Fibroblast of skin of left biceps (primary cell): Measurements from ENCODE around the gene PTPRD.
A peak's percentile ranks its signal among the peaks of the same experiment; 100 is the strongest.
"Not testable (repeated sequence)": the region's sequence is repeated elsewhere in the genome, so short reads cannot be mapped to it uniquely, and the experiment has no call there.

Experiments used
- DNase-seq, 2 experiments: peaks; one replicate each; pipeline ENCODE4 v3.0.0-alpha.2; 2013; ENCODE audit warnings: low read depth in 2 of 2

The PTPRD gene

GRCh38 chr9:9033022-9033421, 1579.8 kb downstream of the PTPRD start:
- DNase-seq: no peak

DNA sequence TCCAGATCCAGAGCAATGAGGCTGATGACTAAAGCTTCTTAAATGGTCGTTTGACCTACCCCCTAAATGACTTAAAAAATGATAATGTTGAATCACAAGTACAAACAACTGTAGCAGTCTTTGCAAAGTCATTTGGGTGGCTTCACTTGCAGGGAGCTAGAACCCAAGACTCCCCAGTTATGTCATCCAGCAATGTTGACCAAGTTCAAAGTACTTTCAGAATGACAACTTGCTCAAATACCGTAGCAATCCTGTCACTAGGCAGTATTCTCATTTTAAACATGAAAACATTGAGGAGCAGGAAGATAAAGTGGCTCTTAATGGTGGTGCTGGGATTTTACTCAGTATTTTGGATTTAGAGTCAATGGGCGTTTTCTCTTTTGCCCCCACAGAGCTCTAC, 1596.2 kb downstream of the PTPRD start:
- DNase-seq: no peak

GRCh38 chr9:9004810-9005209, 1608.0 kb downstream of the PTPRD start:
- DNase-seq: no peak

DNA sequence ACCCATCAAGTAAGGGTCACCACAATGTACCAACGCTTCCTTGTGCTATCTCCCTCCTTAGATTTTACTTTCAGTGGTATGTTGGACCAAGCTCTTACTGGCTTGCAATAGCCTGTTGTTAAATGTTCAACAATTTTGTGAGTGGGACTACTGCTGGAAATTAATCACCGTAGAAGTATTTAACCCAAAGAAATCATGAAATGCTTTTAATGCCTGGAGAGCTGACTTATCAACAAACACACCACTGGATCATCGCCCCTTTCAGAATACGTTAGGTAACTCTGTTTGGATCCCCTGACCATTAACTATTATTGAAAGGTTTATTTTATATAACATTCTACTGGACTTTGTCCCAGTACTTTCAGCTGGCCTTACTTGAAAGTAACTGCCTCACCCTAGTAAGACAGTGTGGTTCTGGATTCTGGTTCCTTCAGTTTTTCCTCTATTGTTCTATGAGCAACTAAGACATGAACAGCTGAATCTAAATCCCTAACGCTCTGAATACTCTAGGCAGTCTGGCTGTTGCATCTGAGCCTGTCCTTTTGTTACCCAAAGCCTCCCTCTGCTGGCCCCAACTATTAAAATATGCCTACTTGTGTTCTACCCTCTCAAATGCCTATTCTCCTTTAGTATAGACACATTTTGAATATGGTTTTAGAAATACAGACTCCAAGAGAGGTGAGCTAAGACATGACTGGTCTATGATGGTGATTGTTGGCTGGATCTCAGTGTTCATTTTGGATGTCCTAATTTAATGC, 1609.8 kb downstream of the PTPRD start:
- DNase-seq: peak in 1 of 2 experiments; percentile 8

DNA sequence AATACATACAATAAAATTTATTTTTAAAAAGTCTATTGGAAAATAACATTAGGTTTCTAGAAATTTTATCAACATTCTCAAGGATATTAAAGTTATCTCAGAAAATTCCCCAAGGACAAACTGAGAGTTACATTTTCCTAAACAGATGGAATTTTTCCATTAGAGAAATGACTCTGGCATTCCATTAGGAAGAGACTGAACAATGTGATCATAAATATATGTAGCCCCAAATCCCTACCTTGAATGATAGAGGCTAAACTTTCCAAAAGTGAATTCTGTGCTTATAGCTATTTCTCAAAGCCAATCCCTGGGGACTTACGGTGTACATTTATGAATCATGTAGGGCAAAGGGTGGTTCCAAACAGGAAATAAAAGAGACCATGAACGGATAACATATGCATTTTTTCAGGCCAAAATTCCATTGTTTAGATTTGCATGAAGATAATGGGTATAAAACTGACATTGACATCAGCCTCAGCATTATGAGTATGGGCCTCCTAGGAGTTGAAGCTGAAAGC, 1632.2 kb downstream of the PTPRD start:
- DNase-seq: no peak

DNA sequence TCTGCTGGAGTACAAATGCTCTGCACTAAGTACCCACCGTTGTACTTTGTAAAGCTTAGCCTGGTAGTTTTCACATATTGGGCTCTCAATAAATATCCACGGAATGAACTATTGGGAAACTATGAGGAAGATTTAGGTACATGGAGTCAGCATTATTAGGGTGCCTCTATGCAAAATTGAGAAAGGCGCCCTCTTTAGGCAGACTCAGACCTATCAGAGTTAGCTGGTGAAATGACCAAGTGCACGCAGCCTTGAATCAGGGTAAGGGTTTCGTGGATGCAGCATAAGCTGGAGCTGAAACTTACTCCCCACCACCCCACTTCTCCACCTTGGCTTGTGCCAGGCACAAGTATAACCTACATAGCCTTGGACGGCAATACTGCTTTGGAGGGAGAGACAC, 1634.5 kb downstream of the PTPRD start:
- DNase-seq: no peak

DNA sequence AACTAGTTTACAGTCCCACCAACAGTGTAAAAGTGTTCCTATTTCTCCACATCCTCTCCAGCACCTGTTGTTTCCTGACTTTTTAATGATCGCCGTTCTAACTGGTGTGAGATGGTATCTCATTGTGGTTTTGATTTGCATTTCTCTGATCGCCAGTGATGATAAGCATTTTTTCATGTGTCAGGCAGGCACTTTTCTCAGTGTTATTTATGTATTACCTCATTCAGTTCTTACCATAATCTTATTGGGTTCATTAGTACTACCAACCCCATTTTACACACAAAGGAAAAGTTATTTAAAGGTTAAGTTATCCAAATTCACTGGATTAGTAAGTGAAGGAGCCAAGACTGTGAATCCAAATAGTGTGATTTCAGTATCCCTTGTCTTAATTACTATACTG, 1644.5 kb downstream of the PTPRD start:
- not testable (repeated sequence) for DNase-seq

DNA sequence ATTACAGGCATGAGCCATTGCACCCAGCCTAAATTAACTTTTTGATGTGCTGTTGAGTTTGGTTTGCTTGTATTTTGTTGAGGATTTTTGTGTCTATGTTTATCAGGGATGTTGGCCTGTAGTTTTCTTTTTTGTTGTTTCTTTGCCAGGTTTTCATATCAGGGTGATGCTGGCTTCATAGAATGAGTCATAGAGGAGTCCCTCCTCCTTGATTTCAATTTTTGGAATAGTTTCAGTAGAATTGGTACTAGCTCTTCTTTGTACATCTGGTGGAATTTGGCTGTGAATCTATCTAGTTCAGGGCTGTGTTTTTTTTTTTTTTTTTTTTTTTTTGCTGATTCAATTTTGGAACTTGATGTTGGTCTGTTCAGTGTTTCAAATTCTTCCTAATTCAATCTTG, 1648.9 kb downstream of the PTPRD start:
- DNase-seq: no peak

GRCh38 chr9:8962084-8962483, 1650.7 kb downstream of the PTPRD start:
- no peak for DNase-seq

- DNase-seq: no peak
These were observed 1651.5 kb downstream of the PTPRD start for GRCh38 chr9:8961186-8961851.

- no peak for DNase-seq
These were observed 1652.5 kb downstream of the PTPRD start for GRCh38 chr9:8960254-8960653.

DNA sequence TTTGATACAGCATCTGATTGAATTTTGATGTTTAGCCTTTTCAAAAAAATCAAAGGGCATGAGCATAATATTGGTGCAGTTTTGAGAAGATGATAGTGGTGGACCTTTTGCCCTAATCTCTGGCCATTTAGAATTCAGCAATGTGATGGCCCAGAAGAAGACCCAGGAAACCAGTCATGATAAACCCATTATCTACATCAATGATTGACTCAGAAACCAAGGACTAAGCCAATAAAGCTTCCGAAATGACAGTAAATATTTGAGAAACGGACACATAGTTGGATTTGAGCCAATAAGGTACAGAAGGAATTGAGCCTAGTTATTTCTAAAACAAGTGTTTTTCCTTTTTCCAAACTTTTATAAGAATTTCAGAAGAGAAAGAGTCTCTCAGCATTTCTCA, 1654.4 kb downstream of the PTPRD start:
- DNase-seq: no peak

DNA sequence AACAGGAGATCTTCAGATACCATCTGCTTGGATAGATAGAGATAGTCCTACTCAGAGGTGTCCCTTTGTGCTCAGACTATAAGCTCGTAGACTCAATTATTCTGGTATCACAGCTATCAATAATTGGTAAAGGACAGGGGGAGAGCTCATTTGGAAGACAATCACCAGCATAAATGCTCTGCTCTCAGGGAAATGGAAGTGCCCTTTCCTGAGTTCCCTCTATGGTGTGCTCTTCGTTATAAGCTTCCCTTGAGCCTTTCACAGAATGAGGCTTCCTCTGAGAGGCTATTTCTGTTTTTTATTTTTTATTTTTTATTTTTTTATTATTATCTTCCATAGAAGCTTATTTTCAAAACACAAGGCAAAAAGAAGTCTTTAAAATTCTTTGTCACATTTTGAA, 1657.5 kb downstream of the PTPRD start:
- DNase-seq: no peak

DNA sequence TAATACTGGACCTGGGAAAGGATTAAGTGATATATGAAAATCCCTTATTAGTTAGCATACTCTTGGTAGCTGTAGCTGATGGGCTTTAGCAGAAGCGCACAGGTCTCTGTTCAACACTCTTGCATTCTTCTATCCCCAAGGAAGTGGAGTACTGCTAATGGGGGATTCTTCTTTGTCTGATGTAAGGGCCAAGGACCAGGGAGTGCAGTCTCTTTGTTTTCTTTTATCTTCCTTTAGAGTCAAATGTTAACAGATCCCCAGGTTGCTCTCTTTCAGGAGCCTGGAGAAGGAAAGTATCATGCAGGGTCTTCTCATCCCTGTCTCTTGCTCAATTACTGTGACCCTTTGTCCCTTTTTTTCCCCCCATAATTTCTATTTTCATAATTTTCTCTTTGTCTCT, 1666.3 kb downstream of the PTPRD start:
- no peak for DNase-seq

DNA sequence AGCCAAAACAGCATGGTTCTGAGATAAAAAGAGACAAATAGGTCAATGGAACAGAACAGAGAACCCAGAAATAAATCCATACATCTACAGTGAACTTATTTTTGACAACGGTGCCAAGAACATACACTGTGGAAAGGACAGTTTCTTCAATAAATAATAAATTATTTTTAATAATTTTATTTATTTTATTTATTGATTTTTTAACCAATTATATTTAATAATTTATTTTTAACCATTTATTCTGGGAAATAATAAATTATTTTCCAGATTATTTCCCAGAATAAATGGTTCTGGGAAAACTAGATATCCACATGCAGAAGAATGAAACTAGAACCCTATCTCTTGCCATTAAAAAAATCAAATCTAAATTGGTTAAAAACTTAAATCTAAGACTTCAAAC, 1669.4 kb downstream of the PTPRD start:
- DNase-seq: no peak

DNA sequence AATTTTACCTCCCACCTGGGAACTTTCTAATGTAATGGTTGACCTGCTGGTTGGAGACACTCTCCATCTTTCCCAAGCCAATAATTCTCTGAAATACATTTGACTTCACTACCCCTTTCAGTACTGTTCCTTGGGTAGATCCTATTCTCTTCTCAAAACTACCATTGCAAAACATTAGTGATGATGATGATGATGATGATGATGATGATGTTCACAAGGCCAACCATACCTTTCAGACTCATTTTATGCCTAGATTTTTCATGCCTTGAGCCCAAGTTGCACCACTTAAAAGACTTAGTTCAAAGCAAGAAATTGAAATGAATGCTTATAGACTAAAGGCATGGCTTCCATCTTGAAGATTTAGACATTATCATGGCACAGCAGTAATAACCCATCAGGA, 1672.2 kb downstream of the PTPRD start:
- DNase-seq: no peak

DNA sequence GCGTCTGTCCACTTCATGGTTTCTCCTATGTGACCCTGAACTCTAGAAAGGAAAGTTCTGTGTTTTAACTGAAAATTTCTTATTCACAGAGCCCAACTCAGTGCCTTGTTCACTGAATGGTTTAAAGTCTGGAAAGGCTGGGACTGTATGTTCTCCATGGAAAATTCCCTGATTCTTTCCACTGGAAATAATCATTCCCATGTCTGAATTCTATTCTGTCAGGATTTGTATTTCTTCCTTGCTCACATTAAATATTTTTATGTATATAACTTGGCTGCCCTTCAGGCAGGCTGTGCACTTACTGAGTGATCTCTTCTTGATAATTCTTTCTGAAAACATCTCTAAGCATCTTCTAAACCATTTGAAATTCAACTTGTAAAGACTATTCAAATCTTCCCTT, 1686.3 kb downstream of the PTPRD start:
- no peak for DNase-seq

- peak; percentile 66 to 70 for DNase-seq
These were observed 1688.2 kb downstream of the PTPRD start for GRCh38 chr9:8924562-8924961.

DNA sequence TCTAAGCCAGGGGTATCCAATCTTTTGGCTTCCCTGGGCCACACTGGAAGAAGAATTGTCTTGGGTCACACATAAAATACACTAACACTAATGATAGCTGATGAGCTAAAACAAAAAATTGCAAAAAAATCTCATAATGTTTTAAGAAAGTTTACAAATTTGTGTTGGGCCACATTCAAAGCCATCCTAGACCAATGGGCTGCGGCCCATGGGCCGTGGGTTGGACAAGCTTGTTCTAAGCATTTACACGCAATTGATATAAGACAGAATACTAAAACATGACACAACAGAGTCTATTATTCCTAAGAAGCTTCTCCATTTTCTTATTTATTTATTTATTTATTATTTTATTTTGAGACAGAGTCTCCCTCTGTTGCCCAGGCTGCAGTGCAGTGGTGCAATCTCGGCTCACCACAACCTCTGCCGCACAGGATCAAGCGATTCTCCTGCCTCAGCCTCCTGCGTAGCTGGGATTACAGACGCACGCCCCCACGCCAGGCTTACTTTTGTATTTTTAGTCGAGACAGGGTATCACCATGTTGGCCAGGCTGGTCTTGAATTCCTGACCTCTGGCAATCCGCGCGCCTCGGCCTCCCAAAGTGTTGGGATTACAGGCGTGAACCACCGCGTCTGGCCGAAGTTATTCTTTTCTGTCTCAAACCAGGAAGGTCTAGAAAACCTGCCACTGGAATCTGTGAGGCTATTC, 1692.2 kb downstream of the PTPRD start:
- not testable (repeated sequence) for DNase-seq

DNA sequence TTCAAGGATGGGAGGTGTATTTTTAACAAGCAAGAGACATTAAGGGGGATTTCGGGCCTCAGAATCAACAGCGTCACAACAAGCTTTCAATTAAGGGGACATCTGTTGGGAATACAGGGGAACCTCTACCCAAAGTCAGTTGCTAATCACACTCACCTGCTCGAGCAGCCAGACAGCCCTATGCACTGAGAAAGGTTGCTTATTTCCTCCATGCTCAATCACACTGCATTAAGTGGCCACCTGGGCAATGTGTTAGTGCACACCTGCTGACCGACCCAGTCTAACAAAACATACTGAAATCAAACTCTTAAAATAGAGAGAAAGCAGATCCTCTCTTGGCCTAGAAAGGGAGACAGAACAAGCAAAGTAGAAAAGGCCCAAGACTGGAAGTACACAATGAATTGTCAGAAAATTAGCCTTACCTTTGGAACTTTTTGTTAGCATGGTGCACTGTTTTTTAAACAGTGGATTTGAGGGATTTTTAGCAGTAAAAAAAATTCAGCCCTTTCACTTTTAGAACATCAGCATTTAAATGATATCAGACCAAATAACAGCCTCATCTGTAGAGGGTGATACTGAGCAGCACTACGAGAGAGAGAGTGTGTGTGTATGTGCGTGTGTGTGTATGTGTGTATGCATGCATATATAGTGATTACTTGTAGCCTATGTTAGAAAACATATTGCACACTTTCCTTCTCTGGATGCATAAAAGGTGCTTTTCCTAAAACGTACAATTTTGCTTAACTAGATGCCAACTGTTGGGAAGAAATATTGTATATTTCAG, 1694.7 kb downstream of the PTPRD start:
- DNase-seq: no peak

GRCh38 chr9:8916771-8917170, 1696.0 kb downstream of the PTPRD start:
- DNase-seq: no peak

GRCh38 chr9:8907868-8908267, 1704.9 kb downstream of the PTPRD start:
- DNase-seq: no peak
